KMS-11 (cell line): ENCODE results near the gene C9orf50.
A peak's percentile ranks its signal among the peaks of the same experiment; 100 is the strongest.

Experiments
- H2AFZ ChIP-seq: fragments of 200-600 bp; sonication (generic); 2 replicates; pipeline ENCODE4 v1.6.1; 2016; ENCODE audit warnings: antibody characterized with exemption, mixed run types, low read depth
- H3K27ac ChIP-seq: fragments of 200-600 bp; sonication (generic); 2 replicates; pipeline ENCODE4 v1.6.1; 2016; ENCODE audit warnings: mild to moderate bottlenecking, mixed run types
- H3K27me3 ChIP-seq: fragments of 200-600 bp; sonication (generic); 2 replicates; pipeline ENCODE4 v1.6.1; 2017; ENCODE audit warnings: mild to moderate bottlenecking, low read depth, mixed run types, moderate library complexity; ENCODE audit not compliant: insufficient read depth
- H3K36me3 ChIP-seq: fragments of 200-600 bp; sonication (generic); 2 replicates; pipeline ENCODE4 v1.6.1; 2017; ENCODE audit warnings: mild to moderate bottlenecking, mixed run types; ENCODE audit not compliant: insufficient read depth
- H3K4me1 ChIP-seq: fragments of 200-600 bp; sonication (generic); 2 replicates; pipeline ENCODE4 v1.6.1; 2016; ENCODE audit warnings: mild to moderate bottlenecking, low read depth, mixed run types; ENCODE audit not compliant: poor library complexity, severe bottlenecking
- H3K4me2 ChIP-seq: fragments of 200-600 bp; sonication (generic); 2 replicates; pipeline ENCODE4 v1.7.0; 2016; ENCODE audit warnings: mild to moderate bottlenecking, mixed run types
- H3K4me3 ChIP-seq: fragments of 200-600 bp; sonication (generic); IDR thresholded peaks from 2 replicates; pipeline ENCODE4 v1.6.1; 2017; ENCODE audit warnings: low read depth, low read length, mixed read lengths; ENCODE audit not compliant: insufficient read depth
- H3K79me2 ChIP-seq: fragments of 200-600 bp; sonication (generic); 2 replicates; pipeline ENCODE4 v1.6.1; 2016; ENCODE audit warnings: low read depth, mixed run types; ENCODE audit not compliant: insufficient read depth
- H3K9ac ChIP-seq: fragments of 200-600 bp; sonication (generic); 2 replicates; pipeline ENCODE4 v1.6.1; 2016; ENCODE audit warnings: mild to moderate bottlenecking, mixed run types
- H4K20me1 ChIP-seq: fragments of 200-600 bp; sonication (generic); 2 replicates; pipeline ENCODE4 v1.6.1; 2016; ENCODE audit warnings: mild to moderate bottlenecking, mixed run types; ENCODE audit not compliant: insufficient read depth
- CTCF ChIP-seq: fragments of 200-600 bp; sonication (generic); conservative IDR thresholded peaks from 2 replicates; pipeline ENCODE4 v1.6.1; 2017; ENCODE audit warnings: low read depth, mild to moderate bottlenecking, antibody characterized with exemption, low read length, moderate library complexity, mixed read lengths

C9orf50 gene

GRCh38 chr9:129584136-129584535 lies 36.8 kb downstream of the C9orf50 start:
- H3K4me2 ChIP-seq, result no peak overlapping the region
- H2AFZ ChIP-seq, result no peak overlapping the region
- no peak overlapping the region for H3K27ac ChIP-seq

GRCh38 chr9:129583308-129584038 lies 37.4 kb downstream of the C9orf50 start:
- H3K79me2 ChIP-seq, result 0 out of 2 replicates have a peak, but pooled peaks cover 7% of the 10 kb centered on the region
- H3K4me1 ChIP-seq, result peaks cover 70% of the 10 kb centered on the region
- peak overlapping the region; percentile 63 for H3K27ac ChIP-seq
- peak overlapping the region; percentile 61 for H3K4me2 ChIP-seq
- no peaks in the 10 kb centered on the region for H4K20me1 ChIP-seq
- no peak for TF ChIP-seq CTCF
- no peak overlapping the region for H2AFZ ChIP-seq
- H3K36me3 ChIP-seq, result no peaks in the 10 kb centered on the region
- H3K9ac ChIP-seq, result peak overlapping the region; percentile 13; the same call in 1 of the 2 replicates
- no peak overlapping the region for H3K4me3 ChIP-seq
- H3K27me3 ChIP-seq, result no peaks in the 10 kb centered on the region

More at GRCh38 chr9:129584136-129584535, 36.8 kb downstream of the C9orf50 start:
- peaks cover 63% of the 10 kb centered on the region for H3K4me1 ChIP-seq
- H3K27me3 ChIP-seq, result no peaks in the 10 kb centered on the region
- H3K79me2 ChIP-seq, result 0 out of 2 replicates have a peak, but pooled peaks cover 7% of the 10 kb centered on the region
- TF ChIP-seq CTCF, result no peak
- no peaks in the 10 kb centered on the region for H4K20me1 ChIP-seq
- no peaks in the 10 kb centered on the region for H3K36me3 ChIP-seq
- no peak overlapping the region for H3K9ac ChIP-seq
- no peak overlapping the region for H3K4me3 ChIP-seq

- no peaks in the 10 kb centered on the region for H3K36me3 ChIP-seq
- H2AFZ ChIP-seq, result no peak overlapping the region
- no peak for TF ChIP-seq CTCF
- H3K9ac ChIP-seq, result peak overlapping the region; percentile 13; the same call in 1 of the 2 replicates
- no peak overlapping the region for H3K4me3 ChIP-seq
- H3K4me1 ChIP-seq, result peaks cover 75% of the 10 kb centered on the region
- H3K79me2 ChIP-seq, result 0 out of 2 replicates have a peak, but pooled peaks cover 7% of the 10 kb centered on the region
- peak overlapping the region; percentile 61 for H3K4me2 ChIP-seq
- no peaks in the 10 kb centered on the region for H3K27me3 ChIP-seq
- H3K27ac ChIP-seq, result peak overlapping the region; percentile 63
- H4K20me1 ChIP-seq, result no peaks in the 10 kb centered on the region
These were observed 38.0 kb downstream of the C9orf50 start for GRCh38 chr9:129582855-129583254.

- Histone ChIP-seq H3K36me3 (no peaks in the 10 kb centered on the region), H3K4me1 (peaks cover 75% of the 10 kb centered on the region), H2AFZ (no peak overlapping the region), H3K4me3 (no peak overlapping the region), H3K9ac (no peak overlapping the region), H3K27me3 (no peaks in the 10 kb centered on the region), H3K4me2 (peak overlapping the region; percentile 61), H3K79me2 (0 out of 2 replicates have a peak, but pooled peaks cover 7% of the 10 kb centered on the region), H4K20me1 (no peaks in the 10 kb centered on the region), H3K27ac (peak overlapping the region; percentile 63)
- no peak for TF ChIP-seq CTCF
These were observed 39.3 kb downstream of the C9orf50 start for GRCh38 chr9:129581505-129582189.
